Measurements from ENCODE around the gene SBNO2. TPM values are rescaled to one million over a fixed set of nuclear protein-coding genes. Genes with fewer than 3 reads are reported as not detected.

The SBNO2 gene
- total and polyA plus RNA-seq, 2 of the 4 experiments (the other 2 are of a cell fraction), result 13.4 to 40.5 TPM

DNA sequence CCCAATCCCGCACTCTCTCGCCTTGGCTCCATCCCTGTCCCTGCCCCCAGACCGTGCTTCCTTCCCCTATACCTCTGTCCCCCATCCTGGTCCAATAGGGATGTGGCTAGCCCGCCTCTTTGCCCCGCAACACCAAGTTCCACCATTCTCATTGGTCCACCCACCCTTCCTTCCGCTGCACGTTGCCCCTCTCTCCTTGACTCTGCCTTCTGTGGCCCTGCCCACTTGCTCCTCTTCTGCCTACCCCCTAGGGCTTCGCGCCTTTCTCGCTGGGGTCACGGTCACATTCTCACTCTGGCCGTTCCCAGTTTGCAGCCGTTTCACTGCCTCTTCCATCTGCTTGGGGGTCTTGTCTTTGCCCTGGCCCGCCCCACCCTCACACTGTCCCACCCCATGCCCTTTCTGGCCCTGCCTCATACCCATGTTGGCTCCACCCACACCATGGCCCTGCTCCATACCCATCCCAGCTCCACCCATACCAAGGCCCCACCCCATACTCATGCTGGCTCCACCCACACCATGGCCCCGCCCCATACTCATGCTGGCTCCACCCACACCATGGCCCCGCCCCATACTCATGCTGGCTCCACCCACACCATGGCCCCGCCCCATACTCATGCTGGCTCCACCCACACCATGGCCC is 111.6 kb downstream of the SBNO2 start:
- ChIA-PET CTCF (no interaction called here), POLR2A (ENCODE audit: unreplicated experiment) (no interaction called here)
- no TSS peak for BruUV-seq (replicated peaks)
- Histone ChIP-seq H3K27me3 (ENCODE audit: control insufficient read depth, insufficient read depth, low read length) (peaks cover 9% of the 10 kb centered on the region), H4K91ac (ENCODE audit: insufficient read depth, low read depth, low read length) (no peak overlapping the region), H2BK15ac (ENCODE audit: low read depth, low read length) (no peak overlapping the region), H3K9me3 (ENCODE audit: control insufficient read depth, insufficient read depth, low read length) (peaks cover 15% of the 10 kb centered on the region), H3K4ac (ENCODE audit: low read depth, low read length) (no peak overlapping the region), H3K4me2 (ENCODE audit: low read depth, low read length) (no peak overlapping the region), H3K4me1 (ENCODE audit: control insufficient read depth, insufficient read depth, low read length) (peaks cover 3% of the 10 kb centered on the region; the same call in 1 of the 2 replicates), H2AK9ac (replicated peaks; ENCODE audit: low read depth, low read length, poor library complexity) (no peak overlapping the region), H4K8ac (ENCODE audit: low read depth in 2 of 2, low read length in 2 of 2) (no peak overlapping the region), H3K4me3 (ENCODE audit: insufficient read depth, low read depth, low read length) (no peak overlapping the region), H4K5ac (ENCODE audit: low read depth, low read length) (no peak overlapping the region), H3K9me1 (ENCODE audit: insufficient read depth, low read length) (no peaks in the 10 kb centered on the region), H2BK5ac (ENCODE audit: low read depth, low read length, poor library complexity, severe bottlenecking) (no peak overlapping the region), H3K14ac (replicated peaks; ENCODE audit: low read depth, low read length) (no peak overlapping the region), H3K23ac (ENCODE audit: low read depth, low read length) (no peak overlapping the region), H2BK120ac (ENCODE audit: low read depth, low read length) (no peak overlapping the region), H3K56ac (ENCODE audit: extremely low read depth, insufficient read depth, low read length) (no peak overlapping the region), H4K20me1 (ENCODE audit: insufficient read depth, low read length) (0 out of 2 replicates have a peak, but pooled peaks cover 6% of the 10 kb centered on the region), H2AK5ac (ENCODE audit: low read depth, low read length) (no peak overlapping the region; the same call in 1 of the 2 replicates), H2BK20ac (ENCODE audit: low read depth, low read length) (no peak overlapping the region), H3K79me1 (ENCODE audit: low read depth in 1 of 2, low read length in 2 of 2) (no peaks in the 10 kb centered on the region), H3K18ac (ENCODE audit: low read depth, low read length) (no peak overlapping the region), H3K36me3 (ENCODE audit: control insufficient read depth, insufficient read depth, low read length) (no peaks in the 10 kb centered on the region), H2AFZ (replicated peaks; ENCODE audit: low read length, poor library complexity) (no peak overlapping the region), H3K27ac (ENCODE audit: insufficient read depth, low read length) (no peak overlapping the region), H3K9ac (ENCODE audit: low read depth, low read length) (no peak overlapping the region)
- ATAC-seq (ENCODE audit: low read depth), result no peak
- dilution Hi-C loops (cut with HindIII; ENCODE audit: low sequenced_read_pairs, unreplicated experiment) (no loop called here), in situ Hi-C loops (cut with MboI; ENCODE audit: low sequenced_read_pairs) (no loop called here), intact Hi-C loops (cut with micrococcal nuclease) (no loop called here)
- no peak for DNase-seq
- 76% methylated on average over 8 of the region's 17 CpGs; no CpG with 5 or more reads in 1 of the 2 experiments for WGBS, 2 experiments (ENCODE audit: extremely low coverage in 2 of 2, insufficient read length in 1 of 2)
- TF ChIP-seq RFX5 (IDR thresholded peaks at IDR 0.05; ENCODE audit: low read depth, low read length) (no peak), NFE2L2 (IDR thresholded peaks at IDR 0.05; ENCODE audit: low read depth, low read length) (no peak), MAZ (IDR thresholded peaks at IDR 0.05; ENCODE audit: borderline replicate concordance, low read depth, low read length) (no peak), SMC3 (IDR thresholded peaks at IDR 0.05; ENCODE audit: low read depth, low read length) (no peak), RCOR1 (IDR thresholded peaks at IDR 0.05; ENCODE audit: insufficient replicate concordance, low read length) (no peak), BHLHE40 (IDR thresholded peaks at IDR 0.05; ENCODE audit: low read depth, low read length) (no peak), CEBPB (IDR thresholded peaks at IDR 0.05; ENCODE audit: low read depth, low read length) (no peak), RAD21 (IDR thresholded peaks at IDR 0.05; ENCODE audit: low read length) (no peak), USF2 (IDR thresholded peaks at IDR 0.05; ENCODE audit: low read depth, low read length) (no peak), FOS (IDR thresholded peaks at IDR 0.05; ENCODE audit: low read depth, low read length) (no peak), CHD1 (IDR thresholded peaks at IDR 0.05; ENCODE audit: low read depth, low read length) (no peak)
- TF ChIP-seq, protein P1, sequence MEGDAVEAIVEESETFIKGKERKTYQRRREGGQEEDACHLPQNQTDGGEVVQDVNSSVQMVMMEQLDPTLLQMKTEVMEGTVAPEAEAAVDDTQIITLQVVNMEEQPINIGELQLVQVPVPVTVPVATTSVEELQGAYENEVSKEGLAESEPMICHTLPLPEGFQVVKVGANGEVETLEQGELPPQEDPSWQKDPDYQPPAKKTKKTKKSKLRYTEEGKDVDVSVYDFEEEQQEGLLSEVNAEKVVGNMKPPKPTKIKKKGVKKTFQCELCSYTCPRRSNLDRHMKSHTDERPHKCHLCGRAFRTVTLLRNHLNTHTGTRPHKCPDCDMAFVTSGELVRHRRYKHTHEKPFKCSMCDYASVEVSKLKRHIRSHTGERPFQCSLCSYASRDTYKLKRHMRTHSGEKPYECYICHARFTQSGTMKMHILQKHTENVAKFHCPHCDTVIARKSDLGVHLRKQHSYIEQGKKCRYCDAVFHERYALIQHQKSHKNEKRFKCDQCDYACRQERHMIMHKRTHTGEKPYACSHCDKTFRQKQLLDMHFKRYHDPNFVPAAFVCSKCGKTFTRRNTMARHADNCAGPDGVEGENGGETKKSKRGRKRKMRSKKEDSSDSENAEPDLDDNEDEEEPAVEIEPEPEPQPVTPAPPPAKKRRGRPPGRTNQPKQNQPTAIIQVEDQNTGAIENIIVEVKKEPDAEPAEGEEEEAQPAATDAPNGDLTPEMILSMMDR (conservative IDR thresholded peaks at IDR 0.05; ENCODE audit: low read depth, low read length), result no peak

Data from IMR-90 (cell line).